Caco-2 (cell line): ENCODE results near the gene FGF14. TPM values are rescaled to one million over a fixed set of nuclear protein-coding genes. Genes with fewer than 3 reads are reported as not detected.
A peak's percentile ranks its signal among the peaks of the same experiment; 100 is the strongest.

Source experiments
- BruUV-seq: library from RNA; stranded (reverse); fragments of 400-500 nt; replicated peaks from 2 replicates; lab custom pipeline; 2021; lab: Mats Ljungman, UMichigan
- CTCF ChIA-PET: fragments of 300-600 bp; sonication (Branson Sonifier 250); formaldehyde crosslinking; loops from one replicate; lab custom pipeline; 2022; ENCODE audit warnings: antibody characterized with exemption; lab: Charles Lee
- POLR2A ChIA-PET: fragments of 300-600 bp; sonication (Branson Sonifier 250); formaldehyde crosslinking; loops from one replicate; lab custom pipeline; 2022; ENCODE audit warnings: antibody characterized with exemption; lab: Charles Lee
- DNase-seq, 2 experiments: peaks; one replicate each; pipeline versions ENCODE4 v3.0.0 to v3.0.0-alpha.2; 2020 to 2022
- H3K27me3 ChIP-seq: replicated peaks from 2 replicates; pipeline ENCODE4 v1.6.0; 2011; ENCODE audit warnings: low read length; ENCODE audit not compliant: control insufficient read depth, insufficient read depth
- H3K36me3 ChIP-seq: 2 replicates; pipeline ENCODE4 v1.5.1; 2011; ENCODE audit warnings: low read length; ENCODE audit not compliant: control insufficient read depth, insufficient read depth
- H3K4me1 ChIP-seq: fragments of 250-450 bp; sonication (Bioruptor Pico); 2 replicates; pipeline ENCODE4 v1.5.1; 2020; ENCODE audit warnings: mild to moderate bottlenecking
- H3K4me3 ChIP-seq: 2 replicates; pipeline ENCODE4 v1.5.1; 2011; ENCODE audit warnings: low read depth, mild to moderate bottlenecking, control low read depth, low read length
- H3K9me3 ChIP-seq: fragments of 250-450 bp; sonication (Bioruptor Pico); 2 replicates; pipeline ENCODE4 v1.5.1; 2020; ENCODE audit warnings: mild to moderate bottlenecking, moderate library complexity
- H3K27ac Mint-ChIP-seq: one replicate; pipeline ENCODE4 v1.8.0; 2022; ENCODE audit warnings: mixed read lengths; ENCODE audit not compliant: unreplicated experiment
- H3K27me3 Mint-ChIP-seq: one replicate; pipeline ENCODE4 v1.8.0; 2022; ENCODE audit warnings: mixed read lengths; ENCODE audit not compliant: insufficient read depth, unreplicated experiment
- H3K36me3 Mint-ChIP-seq: one replicate; pipeline ENCODE4 v1.8.0; 2022; ENCODE audit warnings: mild to moderate bottlenecking, mixed read lengths; ENCODE audit not compliant: insufficient read depth, unreplicated experiment
- H3K4me1 Mint-ChIP-seq: one replicate; pipeline ENCODE4 v1.8.0; 2022; ENCODE audit warnings: low read depth, mixed read lengths; ENCODE audit not compliant: unreplicated experiment
- H3K4me3 Mint-ChIP-seq: one replicate; pipeline ENCODE4 v1.8.0; 2022; ENCODE audit warnings: mild to moderate bottlenecking, moderate library complexity, mixed read lengths; ENCODE audit not compliant: unreplicated experiment
- H3K9me3 Mint-ChIP-seq: one replicate; pipeline ENCODE4 v1.8.0; 2022; ENCODE audit warnings: mixed read lengths; ENCODE audit not compliant: unreplicated experiment
- CTCF ChIP-seq, 2 experiments: fragments of 200-600 bp in 1 of 2; IDR thresholded peaks; 1 replicate in 1 of 2; 2 replicates in 1 of 2; pipeline versions ENCODE4 v1.5.1 to v1.8.0; 2011 to 2022; ENCODE audit warnings: antibody characterized with exemption in 1 of 2, control low read depth in 1 of 2, inconsistent platforms in 1 of 2, low read depth in 1 of 2, low read length in 1 of 2, mild to moderate bottlenecking in 1 of 2, moderate library complexity in 1 of 2; ENCODE audit not compliant: insufficient read depth in 1 of 2, severe bottlenecking in 1 of 2, unreplicated experiment in 1 of 2
- intact Hi-C: fragments of 100-400 bp; cut with micrococcal nuclease; formaldehyde crosslinking; loops from one replicate; pipeline ENCODE4 v1.10.0; 2022; ENCODE audit not compliant: unreplicated experiment
- total RNA-seq: library from RNA; stranded (reverse); gene quantifications from 2 replicates; pipeline ENCODE4 v1.2.3, GENCODE V29; 2022

The FGF14 gene
- total RNA-seq, 1 experiment from 2014 or later, result not detected

GRCh38 chr13:101949681-101950080 is 452.2 kb downstream of the FGF14 start:
- DNase-seq, result no peak
- BruUV-seq, result no TSS peak
- Mint-ChIP-seq H3K4me1 (no peaks in the 10 kb centered on the region), H3K27me3 (peaks cover 5% of the 10 kb centered on the region), H3K36me3 (no peaks in the 10 kb centered on the region), H3K27ac (no peak overlapping the region), H3K4me3 (no peak overlapping the region), H3K9me3 (no peaks in the 10 kb centered on the region)
- Histone ChIP-seq H3K4me1 (no peaks in the 10 kb centered on the region), H3K9me3 (no peaks in the 10 kb centered on the region), H3K36me3 (no peaks in the 10 kb centered on the region), H3K4me3 (no peak overlapping the region), H3K27me3 (no peaks in the 10 kb centered on the region)
- CTCF ChIA-PET, result no interaction called here
- POLR2A ChIA-PET, result no interaction called here
- intact Hi-C loops, result no loop called here
- TF ChIP-seq CTCF (IDR thresholded peaks at IDR 0.05; ENCODE audit: insufficient read depth in 1 of 2, low read depth in 1 of 2, low read length in 1 of 2, severe bottlenecking in 1 of 2, unreplicated experiment in 1 of 2), result no peak

- H3K36me3 ChIP-seq, result no peaks in the 10 kb centered on the region
- intact Hi-C loops, result no loop called here
- Mint-ChIP-seq H3K27ac (no peak overlapping the region), H3K4me3 (no peak overlapping the region), H3K4me1 (no peaks in the 10 kb centered on the region), H3K27me3 (peaks cover 5% of the 10 kb centered on the region), H3K36me3 (no peaks in the 10 kb centered on the region), H3K9me3 (no peaks in the 10 kb centered on the region)
- H3K9me3 ChIP-seq, result no peaks in the 10 kb centered on the region
- H3K27me3 ChIP-seq, result no peaks in the 10 kb centered on the region
- no TSS peak for BruUV-seq
- ChIA-PET POLR2A (no interaction called here), CTCF (no interaction called here)
- TF ChIP-seq CTCF (IDR thresholded peaks at IDR 0.05; ENCODE audit: insufficient read depth in 1 of 2, low read depth in 1 of 2, low read length in 1 of 2, severe bottlenecking in 1 of 2, unreplicated experiment in 1 of 2), result no peak
- H3K4me1 ChIP-seq, result no peaks in the 10 kb centered on the region
- H3K4me3 ChIP-seq, result no peak overlapping the region
- DNase-seq, result no peak
These were observed 455.4 kb downstream of the FGF14 start for GRCh38 chr13:101946401-101946800.

- no peak for TF ChIP-seq CTCF (IDR thresholded peaks at IDR 0.05; ENCODE audit: insufficient read depth in 1 of 2, low read depth in 1 of 2, low read length in 1 of 2, severe bottlenecking in 1 of 2, unreplicated experiment in 1 of 2)
- POLR2A ChIA-PET, result no interaction called here
- H3K9me3 ChIP-seq, result no peaks in the 10 kb centered on the region
- CTCF ChIA-PET, result no interaction called here
- no peaks in the 10 kb centered on the region for H3K27me3 ChIP-seq
- Mint-ChIP-seq H3K27ac (no peak overlapping the region), H3K4me1 (no peaks in the 10 kb centered on the region), H3K9me3 (no peaks in the 10 kb centered on the region), H3K27me3 (peaks cover 2% of the 10 kb centered on the region), H3K36me3 (no peaks in the 10 kb centered on the region), H3K4me3 (no peak overlapping the region)
- H3K4me1 ChIP-seq, result no peaks in the 10 kb centered on the region
- no peaks in the 10 kb centered on the region for H3K36me3 ChIP-seq
- BruUV-seq, result no TSS peak
- no peak overlapping the region for H3K4me3 ChIP-seq
- intact Hi-C loops, result no loop called here
- peak in 1 of 2 experiments; percentile 4 for DNase-seq
These were observed 456.4 kb downstream of the FGF14 start for GRCh38 chr13:101945435-101945834.
